22Rv1 (cell line): ENCODE measurements around the gene EME2.

Source experiments
- ZFX ChIP-seq: fragments of 450-650 bp; IDR thresholded peaks from 2 replicates; pipeline ENCODE4 v1.6.1; 2017; ENCODE audit warnings: antibody characterized with exemption, borderline replicate concordance
- TF ChIP-seq, protein P1 (sequence below): fragments of 450-650 bp; IDR thresholded peaks from 2 replicates; pipeline ENCODE4 v1.5.1; 2017; ENCODE audit warnings: mild to moderate bottlenecking

- TF ChIP-seq, protein P1, sequence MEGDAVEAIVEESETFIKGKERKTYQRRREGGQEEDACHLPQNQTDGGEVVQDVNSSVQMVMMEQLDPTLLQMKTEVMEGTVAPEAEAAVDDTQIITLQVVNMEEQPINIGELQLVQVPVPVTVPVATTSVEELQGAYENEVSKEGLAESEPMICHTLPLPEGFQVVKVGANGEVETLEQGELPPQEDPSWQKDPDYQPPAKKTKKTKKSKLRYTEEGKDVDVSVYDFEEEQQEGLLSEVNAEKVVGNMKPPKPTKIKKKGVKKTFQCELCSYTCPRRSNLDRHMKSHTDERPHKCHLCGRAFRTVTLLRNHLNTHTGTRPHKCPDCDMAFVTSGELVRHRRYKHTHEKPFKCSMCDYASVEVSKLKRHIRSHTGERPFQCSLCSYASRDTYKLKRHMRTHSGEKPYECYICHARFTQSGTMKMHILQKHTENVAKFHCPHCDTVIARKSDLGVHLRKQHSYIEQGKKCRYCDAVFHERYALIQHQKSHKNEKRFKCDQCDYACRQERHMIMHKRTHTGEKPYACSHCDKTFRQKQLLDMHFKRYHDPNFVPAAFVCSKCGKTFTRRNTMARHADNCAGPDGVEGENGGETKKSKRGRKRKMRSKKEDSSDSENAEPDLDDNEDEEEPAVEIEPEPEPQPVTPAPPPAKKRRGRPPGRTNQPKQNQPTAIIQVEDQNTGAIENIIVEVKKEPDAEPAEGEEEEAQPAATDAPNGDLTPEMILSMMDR = no peak
- TF ChIP-seq ZFX = no peak
Observed at GRCh38 chr16:1729445-1729844, 43.2 kb upstream of the EME2 start.
